K562 (cell line): ENCODE data around the gene KCNJ10. TPM values are rescaled to one million over a fixed set of nuclear protein-coding genes. Genes with fewer than 3 reads are reported as not detected.

ENCODE experiments used
- ATAC-seq: fragments of 200-7000 bp; cut with Tn5 transposase; 3 replicates; pipeline ENCODE4 v1.9.1; 2020; ENCODE audit warnings: moderate library complexity
- BruUV-seq: library from RNA; stranded (reverse); fragments of 400-500 nt; replicated peaks from 2 replicates; lab custom pipeline; 2021; lab: Mats Ljungman, UMichigan
- CTCF ChIA-PET: fragments of 300-600 bp; formaldehyde crosslinking; extraction: SDS; loops from one replicate; lab custom pipeline; 2021; ENCODE audit warnings: low intra/inter-chr PET ratio; lab: Yijun Ruan, JAX
- POLR2A ChIA-PET: fragments of 300-600, 350-650 bp; sonication (Branson Sonifier 250); formaldehyde crosslinking; extraction: SDS; loops from one replicate; lab custom pipeline; 2021; ENCODE audit warnings: antibody characterized with exemption, inconsistent platforms; lab: Yijun Ruan, JAX
- DNase-seq, 4 experiments: peaks; one replicate each; pipeline versions ENCODE4 v3.0.0 to v3.0.0-alpha.2; 2011 to 2018; ENCODE audit warnings: low spot score in 3 of 4, mixed read lengths in 3 of 4; ENCODE audit errors: extremely low read depth in 1 of 4
- FAIRE-seq: peaks from 2 replicates; lab custom pipeline; 2011; peaks lifted over from hg19 to GRCh38; lab: Jason Lieb, UNC
- H2AFZ ChIP-seq: 2 replicates; pipeline ENCODE4 v1.6.0; 2011; ENCODE audit warnings: low read depth, low read length, control low read depth, inconsistent platforms
- H3K27ac ChIP-seq: fragments of 200-600 bp; 3 replicates; pipeline ENCODE4 v1.8.0; 2011; ENCODE audit warnings: low read depth, mild to moderate bottlenecking, control low read depth, inconsistent platforms, low read length, moderate library complexity, mixed read lengths; ENCODE audit errors: extremely low read depth
- H3K27me3 ChIP-seq, 2 experiments: fragments of 300-600 bp in 1 of 2; 2 replicates in 1 of 2; 3 replicates in 1 of 2; pipeline versions ENCODE4 v1.6.0 to v1.8.0; 2011; ENCODE audit warnings: inconsistent platforms in 2 of 2, low read length in 2 of 2, mild to moderate bottlenecking in 1 of 2, mixed read lengths in 1 of 2, moderate library complexity in 1 of 2; ENCODE audit not compliant: control insufficient read depth in 2 of 2, insufficient read depth in 2 of 2
- H3K36me3 ChIP-seq: fragments of 300-600 bp; 3 replicates; pipeline ENCODE4 v1.8.0; 2011; ENCODE audit warnings: mild to moderate bottlenecking, low read length, inconsistent platforms; ENCODE audit not compliant: control insufficient read depth, insufficient read depth
- H3K4me1 ChIP-seq, 2 experiments: fragments of 200-600 bp in 1 of 2; replicated peaks in 1 of 2; 2 replicates in 1 of 2; 3 replicates in 1 of 2; pipeline versions ENCODE4 v1.5.1 to v1.8.0; 2011; ENCODE audit warnings: inconsistent platforms in 2 of 2, low read length in 2 of 2, mild to moderate bottlenecking in 1 of 2, mixed read lengths in 1 of 2, moderate library complexity in 1 of 2; ENCODE audit not compliant: control insufficient read depth in 2 of 2, insufficient read depth in 2 of 2
- H3K4me2 ChIP-seq: 2 replicates; pipeline ENCODE4 v1.6.1; 2011; ENCODE audit warnings: low read length, control low read depth, inconsistent platforms, mixed read lengths; ENCODE audit not compliant: insufficient read depth
- H3K4me3 ChIP-seq: fragments of 200-600 bp; sonication (generic), shearing (Covaris generic); 2 replicates; pipeline ENCODE4 v1.5.1; 2016; ENCODE audit warnings: control low read depth, inconsistent platforms
- H3K79me2 ChIP-seq: fragments of 200-600 bp; 3 replicates; pipeline ENCODE4 v1.8.0; 2011; ENCODE audit warnings: low read length, inconsistent platforms; ENCODE audit not compliant: control insufficient read depth, insufficient read depth
- H3K9ac ChIP-seq, 2 experiments: 2 replicates each; pipeline versions ENCODE4 v1.6.0 to v1.6.1; 2011; ENCODE audit warnings: low read depth in 2 of 2, low read length in 2 of 2, control low read depth in 1 of 2, inconsistent platforms in 1 of 2, mild to moderate bottlenecking in 1 of 2, mixed read lengths in 1 of 2; ENCODE audit not compliant: insufficient read depth in 1 of 2
- H3K9me1 ChIP-seq: one replicate; pipeline ENCODE4 v1.6.0; 2011; ENCODE audit warnings: inconsistent platforms, mild to moderate bottlenecking, low read length, moderate library complexity; ENCODE audit not compliant: control insufficient read depth, insufficient read depth
- H3K9me3 ChIP-seq: replicated peaks from 2 replicates; pipeline ENCODE4 v1.5.1; 2011; ENCODE audit warnings: low read depth, low read length, inconsistent platforms; ENCODE audit not compliant: control insufficient read depth, insufficient read depth
- H4K20me1 ChIP-seq: replicated peaks from 2 replicates; pipeline ENCODE4 v1.6.1; 2011; ENCODE audit warnings: low read length, inconsistent platforms, mixed read lengths; ENCODE audit not compliant: control insufficient read depth, insufficient read depth
- ARID2 ChIP-seq: fragments of 450-650 bp; IDR thresholded peaks from 2 replicates; pipeline ENCODE4 v1.6.1; 2017; ENCODE audit warnings: antibody characterized with exemption, mild to moderate bottlenecking
- CREB3L1 ChIP-seq: fragments of 450-650 bp; IDR thresholded peaks from 2 replicates; pipeline ENCODE4 v1.6.1; 2014; ENCODE audit warnings: low read depth, mild to moderate bottlenecking, moderate library complexity, borderline replicate concordance
- CREB5 ChIP-seq: fragments of 250-450 bp; sonication (Bioruptor Pico); IDR thresholded peaks from 2 replicates; pipeline ENCODE4 v1.5.0; 2020; ENCODE audit warnings: mild to moderate bottlenecking
- CTBP1 ChIP-seq: fragments of 450-650 bp; IDR thresholded peaks from 2 replicates; pipeline ENCODE4 v1.6.1; 2016; ENCODE audit warnings: borderline replicate concordance
- OTX1 ChIP-seq: fragments of 450-650 bp; formaldehyde crosslinking; IDR thresholded peaks from 2 replicates; pipeline ENCODE4 v1.4.0; 2022; ENCODE audit warnings: mild to moderate bottlenecking
- PML ChIP-seq: IDR thresholded peaks from 2 replicates; pipeline ENCODE4 v1.6.1; 2012; ENCODE audit warnings: low read length, inconsistent platforms
- POLR2A ChIP-seq: fragments of 450-650 bp; conservative IDR thresholded peaks from 2 replicates; pipeline ENCODE4 v1.6.1; 2016
- RBM34 ChIP-seq: fragments of 200-400 bp; formaldehyde crosslinking; IDR thresholded peaks from 2 replicates; pipeline ENCODE4 v1.6.1; 2018; ENCODE audit warnings: low read length, borderline replicate concordance; ENCODE audit not compliant: insufficient read depth
- RBM39 ChIP-seq: fragments of 200-400 bp; formaldehyde crosslinking; optimal IDR thresholded peaks from 2 replicates; pipeline ENCODE3; 2018; ENCODE audit warnings: low read depth, low read length
- RFX7 ChIP-seq: fragments of 250-450 bp; sonication (Bioruptor Pico); IDR thresholded peaks from 2 replicates; pipeline ENCODE4 v1.5.1; 2021; ENCODE audit warnings: mild to moderate bottlenecking
- ZNF274 ChIP-seq: IDR thresholded peaks from 2 replicates; pipeline ENCODE4 v1.6.1; 2011; ENCODE audit warnings: low read depth, mild to moderate bottlenecking, low read length, moderate library complexity, borderline replicate concordance
- ZNF3 ChIP-seq: fragments of 250-450 bp; sonication (Bioruptor Pico); IDR thresholded peaks from 2 replicates; pipeline ENCODE4 v1.5.0; 2021; ENCODE audit warnings: mild to moderate bottlenecking, moderate library complexity
- ZNF318 ChIP-seq, 2 experiments: fragments of 450-650 bp; IDR thresholded peaks; 2 replicates each; pipeline ENCODE4 v1.6.1; 2016; ENCODE audit warnings: mild to moderate bottlenecking in 2 of 2, borderline replicate concordance in 1 of 2, low read depth in 1 of 2, moderate library complexity in 1 of 2
- WGBS: fragments of 100-300 bp; shearing (Covaris generic); methylation state at CpG from one replicate; pipeline ENCODE4 v1.1.6; 2016; ENCODE audit warnings: low coverage, mixed read lengths; ENCODE audit not compliant: insufficient coverage; ENCODE audit errors: missing lambda C conversion rate; 5-methylcytosine and 5-hydroxymethylcytosine counted together
- in situ Hi-C: fragments of 300-500 bp; cut with MboI; formaldehyde crosslinking; loops from 4 replicates; pipeline ENCODE4 v1.15.0; 2018; ENCODE audit warnings: inconsistent platforms, mixed read lengths
- intact Hi-C: fragments of 100-400 bp; cut with micrococcal nuclease; formaldehyde crosslinking; loops from 2 replicates; pipeline ENCODE4 v1.14.2; 2022
- polyA plus RNA-seq, 8 experiments: library from polyadenylated mRNA; depleted of rRNA in 4 of 8; stranded (reverse) in 5 of 8; unstranded in 3 of 8; fragments of >200 nt; fragmentation: Nextera tagmentation in 2 of 8; fragmentation: Illumina TruSeq in 1 of 8; extraction: Ambion mirVana in 2 of 8; extraction: Trizol in 1 of 8; gene quantifications; 2 replicates each; pipeline versions ENCODE4 v1.2.1 to v1.2.3, GENCODE V29; 2011 to 2014; ENCODE audit warnings: inconsistent platforms in 1 of 8, missing spikeins in 1 of 8
- total RNA-seq, 7 experiments: library from RNA; depleted of rRNA in 6 of 7; stranded (reverse); fragments of >200 nt in 6 of 7; fragmentation: Illumina TruSeq in 2 of 7; extraction: Trizol in 2 of 7; gene quantifications; 2 replicates each; pipeline versions ENCODE4 v1.2.1 to v1.2.3, GENCODE V29; 2011 to 2021; ENCODE audit warnings: low replicate concordance in 1 of 7

Gene KCNJ10
- total and polyA plus RNA-seq, 9 of the 15 experiments (the other 6 are each of a cell fraction or from before 2014, with no cell fraction given), result 0.06 to 0.11 TPM; not detected in 7

- Histone ChIP-seq H3K36me3 (no peaks in the 10 kb centered on the region), H3K79me2 (no peaks in the 10 kb centered on the region), H2AFZ (no peak overlapping the region), H3K4me2 (no peak overlapping the region), H3K9ac (no peak overlapping the region), H3K27ac (no peak overlapping the region), H3K4me3 (no peak overlapping the region), H3K27me3 (peaks cover 14 to 33% of the 10 kb centered on the region in 2 experiments; a peak in 3 of 5 replicates), H4K20me1 (no peaks in the 10 kb centered on the region), H3K9me3 (no peaks in the 10 kb centered on the region), H3K9me1 (no peaks in the 10 kb centered on the region), H3K4me1 (peaks cover 0 to 13% of the 10 kb centered on the region in 2 experiments; a peak in 3 of 5 replicates)
- ATAC-seq (no peak), FAIRE-seq (no peak), DNase-seq (no peak)
- POLR2A ChIA-PET, result interaction anchor here (1.3 to 1.5 kb wide), 2 partner anchors 8 to 10 kb away, joined by 5 to 7 read pairs; partner anchors contain the start of gene KCNJ9
- CTCF ChIA-PET, result no interaction called here
- WGBS, result 5% methylated on average over 5 of the region's 5 CpGs
- in situ Hi-C loops, result no loop called here
- intact Hi-C loops, result no loop called here
- no TSS peak for BruUV-seq
- TF ChIP-seq RBM39, result no peak
- no peak for TF ChIP-seq CREB5 (CRISPR knock-in tag)
- TF ChIP-seq OTX1 (CRISPR knock-in tag), result no peak
- TF ChIP-seq POLR2A, result no peak
- TF ChIP-seq PML, result no peak
- no peak for TF ChIP-seq ARID2
- no peak for TF ChIP-seq ZNF274
- TF ChIP-seq ZNF318 (IDR thresholded peaks at IDR 0.05; ENCODE audit: borderline replicate concordance in 1 of 2, low read depth in 1 of 2), result no peak
- TF ChIP-seq RFX7 (CRISPR knock-in tag), result no peak
- no peak for TF ChIP-seq CREB3L1
- TF ChIP-seq CTBP1, result no peak
- TF ChIP-seq RBM34, result no peak
- no peak for TF ChIP-seq ZNF3
Measured at GRCh38 chr1:160071289-160071688, 1.3 kb upstream of the KCNJ10 start.
